ENCODE results near the gene NUDT15. TPM values are rescaled to one million over a fixed set of nuclear protein-coding genes. Genes with fewer than 3 reads are reported as not detected.
"Not testable (repeated sequence)": the region's sequence is repeated elsewhere in the genome, so short reads cannot be mapped to it uniquely, and the experiment has no call there.

Gene NUDT15
- total and polyA plus RNA-seq, 11 donors, result 6.8 to 13.9 (median 10.8) TPM

DNA sequence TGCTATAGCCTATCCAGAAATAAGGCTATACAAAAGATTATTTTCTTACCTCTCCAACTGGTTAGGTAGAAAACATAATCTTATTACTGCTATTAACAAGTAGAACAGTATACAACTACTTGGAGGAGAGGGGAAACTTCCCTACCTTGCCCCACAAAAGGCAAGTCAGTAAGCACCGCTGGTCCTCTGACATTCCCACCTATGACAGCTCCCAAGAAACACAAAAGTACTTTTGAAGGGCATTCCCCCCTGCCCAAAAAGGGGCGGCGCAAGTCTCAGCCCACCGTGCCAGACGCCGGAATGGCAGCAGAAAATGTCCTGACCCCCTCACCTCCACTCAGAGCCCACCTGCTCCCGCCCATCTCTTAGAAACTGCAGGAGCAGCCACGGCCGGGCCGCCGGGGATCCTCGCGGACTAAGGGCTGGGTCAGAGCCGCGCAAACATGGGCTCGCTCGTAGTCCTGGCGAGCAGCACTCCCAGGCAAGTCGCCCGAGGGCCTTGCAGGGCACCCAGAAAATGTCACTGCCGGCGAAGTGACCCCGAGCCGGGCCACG, 36.9 kb upstream of the NUDT15 start:
- TF ChIP-seq CTCF (IDR thresholded peaks at IDR 0.05), result no peak
- no peak for TF ChIP-seq POLR2A (IDR thresholded peaks at IDR 0.05)
- Histone ChIP-seq H3K4me1 (peaks cover 0 to 46% (median 18%) of the 10 kb centered on the region in 12 donors), H3K36me3 (peaks cover 0 to 19% (median 8%) of the 10 kb centered on the region in 9 donors), H3K27me3 (no peaks in the 10 kb centered on the region), H3K9me3 (no peaks in the 10 kb centered on the region), H3K4me3 (peak overlapping the region; percentile 70 to 100 (median 89)), H3K27ac (peak overlapping the region; percentile 22 to 91 (median 84))
- peak; percentile 39 to 58 (median 48) for ATAC-seq
- 0 to 1% (median 0%) methylated on average over 15 to 25 of the region's 25 CpGs for WGBS, 4 donors
- intact Hi-C loops (cut with DNase I), result loop anchor here in 1 of 10 donors (5.0 kb wide), 1 partner anchor 37 kb away; the partner anchor contains the start of gene NUDT15
- peak in 4 of 5 donors; percentile 18 to 59 (median 28) for DNase-seq

DNA sequence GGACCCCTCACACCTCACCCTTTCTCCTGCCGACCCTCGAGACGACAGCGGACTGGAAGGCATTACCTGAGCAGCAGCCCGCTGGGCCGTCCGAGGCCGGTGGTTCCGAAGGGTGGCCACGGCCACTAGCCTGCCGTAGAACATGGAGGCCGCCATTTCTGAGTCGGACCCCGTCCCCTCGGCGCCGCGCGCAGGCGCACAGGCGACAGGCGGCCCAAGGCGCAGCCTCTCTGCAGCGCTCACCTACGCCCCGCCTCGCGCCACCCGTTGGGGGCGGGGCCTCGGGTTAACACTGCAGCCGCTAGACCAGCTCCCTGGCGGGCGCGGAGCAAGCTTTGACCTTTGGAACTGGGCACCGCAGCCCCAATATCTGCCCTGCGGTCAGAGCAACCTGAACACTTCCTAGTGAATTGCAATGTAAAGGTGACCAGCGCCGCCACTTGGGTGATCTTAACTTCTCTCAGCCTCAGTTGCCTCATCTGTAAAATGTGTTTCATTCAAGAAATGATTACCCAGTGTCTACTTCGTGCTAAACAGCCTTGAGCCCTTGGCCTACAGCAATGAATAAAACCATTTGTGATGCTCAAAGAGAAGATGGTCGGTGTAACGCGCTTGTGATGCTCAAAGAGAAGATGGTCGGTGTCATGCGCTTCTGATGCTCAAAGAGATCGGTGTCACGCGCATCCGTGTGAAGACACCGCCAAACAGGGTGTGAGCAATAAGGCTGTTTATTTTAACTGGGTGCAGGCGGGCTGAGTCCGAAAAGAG, 36.2 kb upstream of the NUDT15 start, which contains the start of gene SUCLA2:
Gene SUCLA2 (minus strand): TSS at position 160 of the 768 bp plus-strand sequence. CDS start 4 bp downstream, at position 156.
- peaks cover 0 to 12% (median 2%) of the 10 kb centered on the region in 9 donors for H3K36me3 ChIP-seq
- H3K4me3 ChIP-seq, result peak within 1 kb of the TSS; percentile 70 to 100 (median 89)
- H3K4me1 ChIP-seq, result peaks cover 0 to 46% (median 18%) of the 10 kb centered on the region in 12 donors
- 1 to 30% (median 6%) methylated on average over 19 to 52 of the region's 52 CpGs for WGBS, 4 donors
- ATAC-seq (peak; percentile 97 to 100 (median 100)), DNase-seq (peak; percentile 89 to 95 (median 93))
- H3K27ac ChIP-seq, result peak within 1 kb of the TSS; percentile 22 to 91 (median 84)
- no peaks in the 10 kb centered on the region for H3K27me3 ChIP-seq
- intact Hi-C loops (cut with DNase I), result loop anchor here in 1 of 10 donors (5.0 kb wide), 1 partner anchor 36 kb away; the partner anchor contains the start of gene NUDT15
- TF ChIP-seq CTCF (IDR thresholded peaks at IDR 0.05) (peak in 2 of 12 donors; percentile 7 to 18), POLR2A (IDR thresholded peaks at IDR 0.05) (peak in 1 of 2 donors; percentile 74)
- H3K9me3 ChIP-seq, result no peaks in the 10 kb centered on the region

GRCh38 chr13:48001999-48002398, 35.5 kb upstream of the NUDT15 start:
- peaks cover 0 to 40% (median 15%) of the 10 kb centered on the region in 12 donors for H3K4me1 ChIP-seq
- not testable (repeated sequence) for H3K27me3 ChIP-seq, DNase-seq, ATAC-seq, H3K27ac ChIP-seq, H3K9me3 ChIP-seq, H3K36me3 ChIP-seq
- WGBS, 4 donors, result 49 to 63% (median 51%) methylated on average over 5 of the region's 5 CpGs
- H3K4me3 ChIP-seq, result peak overlapping the region in 8 of 12 donors; percentile 81 to 100 (median 89)
- intact Hi-C loops (cut with DNase I), result loop anchor here in 1 of 10 donors (5.0 kb wide), 1 partner anchor 35 kb away; the partner anchor contains the start of gene NUDT15

GRCh38 chr13:48004201-48004600, 33.3 kb upstream of the NUDT15 start:
- H3K27me3 ChIP-seq, result no peaks in the 10 kb centered on the region
- H3K9me3 ChIP-seq, result no peaks in the 10 kb centered on the region
- H3K36me3 ChIP-seq, result no peaks in the 10 kb centered on the region
- no peak for ATAC-seq
- intact Hi-C loops (cut with DNase I), result loop anchor here in 1 of 10 donors (5.0 kb wide), 1 partner anchor 33 kb away; the partner anchor contains the start of gene NUDT15
- no peak overlapping the region for H3K27ac ChIP-seq
- H3K4me3 ChIP-seq, result no peak overlapping the region
- WGBS, 4 donors, result 91 to 99% (median 95%) methylated on average over 2 of the region's 2 CpGs
- peaks cover 0 to 25% (median 8%) of the 10 kb centered on the region in 12 donors for H3K4me1 ChIP-seq
- no peak for TF ChIP-seq CTCF (IDR thresholded peaks at IDR 0.05)
- TF ChIP-seq POLR2A (IDR thresholded peaks at IDR 0.05), result no peak
- DNase-seq, result peak in 1 of 5 donors; percentile 10
